Endothelial cell (in vitro differentiated cells): Measurements from ENCODE around the gene CCN2. TPM values are rescaled to one million over a fixed set of nuclear protein-coding genes. Genes with fewer than 3 reads are reported as not detected.
"Not testable (repeated sequence)": the region's sequence is repeated elsewhere in the genome, so short reads cannot be mapped to it uniquely, and the experiment has no call there.

Experiments
- DNase-seq: peaks from one replicate; pipeline ENCODE4 v3.0.0; 2021; ENCODE audit warnings: low spot score
- H3K27ac Mint-ChIP-seq: one replicate; pipeline ENCODE4 v1.8.0; 2021; ENCODE audit warnings: mixed read lengths, inconsistent platforms; ENCODE audit not compliant: unreplicated experiment
- H3K27me3 Mint-ChIP-seq: one replicate; pipeline ENCODE4 v1.8.0; 2021; ENCODE audit warnings: mild to moderate bottlenecking, moderate library complexity, mixed read lengths, inconsistent platforms; ENCODE audit not compliant: unreplicated experiment
- H3K36me3 Mint-ChIP-seq: one replicate; pipeline ENCODE4 v1.8.0; 2021; ENCODE audit warnings: mild to moderate bottlenecking, low read depth, mixed read lengths, inconsistent platforms; ENCODE audit not compliant: unreplicated experiment
- H3K4me1 Mint-ChIP-seq: one replicate; pipeline ENCODE4 v1.8.0; 2021; ENCODE audit warnings: mild to moderate bottlenecking, mixed read lengths, inconsistent platforms; ENCODE audit not compliant: unreplicated experiment
- H3K4me3 Mint-ChIP-seq: one replicate; pipeline ENCODE4 v1.8.0; 2021; ENCODE audit warnings: mild to moderate bottlenecking, mixed read lengths, inconsistent platforms; ENCODE audit not compliant: unreplicated experiment
- H3K9me3 Mint-ChIP-seq: one replicate; pipeline ENCODE4 v1.8.0; 2021; ENCODE audit warnings: mixed read lengths, inconsistent platforms; ENCODE audit not compliant: unreplicated experiment
- CTCF ChIP-seq: fragments of 200-600 bp; sonication (generic); IDR thresholded peaks from one replicate; pipeline ENCODE4 v1.5.0; 2021; ENCODE audit warnings: antibody characterized with exemption; ENCODE audit not compliant: unreplicated experiment
- total RNA-seq: library from RNA; stranded (reverse); fragmentation: NEBNext Ultra II Directional; extraction: Animal tissue kit (Norgen Biotek cat#: 25700); gene quantifications from one replicate; pipeline ENCODE4 v1.2.1, GENCODE V29; 2021; ENCODE audit not compliant: unreplicated experiment

Gene CCN2
- total RNA-seq, 1 donor from 2014 or later: 12.0 TPM

- Mint-ChIP-seq H3K4me1 (peaks cover 5% of the 10 kb centered on the region), H3K4me3 (no peak overlapping the region), H3K9me3 (no peaks in the 10 kb centered on the region), H3K36me3 (no peaks in the 10 kb centered on the region), H3K27me3 (no peaks in the 10 kb centered on the region), H3K27ac (no peak overlapping the region)
- no peak for TF ChIP-seq CTCF
- DNase-seq: no peak
Measured at GRCh38 chr6:131920656-131921055, 30.5 kb downstream of the CCN2 start.

GRCh38 chr6:131918650-131919355 lies 32.4 kb downstream of the CCN2 start:
- no peak for DNase-seq
- Mint-ChIP-seq H3K9me3 (no peaks in the 10 kb centered on the region), H3K4me1 (peaks cover 5% of the 10 kb centered on the region), H3K36me3 (no peaks in the 10 kb centered on the region), H3K27me3 (peaks cover 2% of the 10 kb centered on the region), H3K27ac (no peak overlapping the region), H3K4me3 (no peak overlapping the region)
- TF ChIP-seq CTCF: no peak

GRCh38 chr6:131917763-131918649 lies 33.2 kb downstream of the CCN2 start:
- no peak overlapping the region for H3K27ac Mint-ChIP-seq
- no peaks in the 10 kb centered on the region for H3K9me3 Mint-ChIP-seq
- no peak for TF ChIP-seq CTCF
- no peak for DNase-seq
- no peaks in the 10 kb centered on the region for H3K36me3 Mint-ChIP-seq
- H3K4me1 Mint-ChIP-seq: peaks cover 5% of the 10 kb centered on the region
- no peak overlapping the region for H3K4me3 Mint-ChIP-seq
- H3K27me3 Mint-ChIP-seq: peaks cover 2% of the 10 kb centered on the region

- H3K4me3 Mint-ChIP-seq: no peak overlapping the region
- peaks cover 2% of the 10 kb centered on the region for H3K27me3 Mint-ChIP-seq
- H3K36me3 Mint-ChIP-seq: no peaks in the 10 kb centered on the region
- H3K9me3 Mint-ChIP-seq: no peaks in the 10 kb centered on the region
- peaks cover 5% of the 10 kb centered on the region for H3K4me1 Mint-ChIP-seq
- no peak for TF ChIP-seq CTCF
- no peak for DNase-seq
- no peak overlapping the region for H3K27ac Mint-ChIP-seq
Measured at GRCh38 chr6:131917318-131917717, 33.9 kb downstream of the CCN2 start.

GRCh38 chr6:131916847-131917246 lies 34.3 kb downstream of the CCN2 start:
- Mint-ChIP-seq H3K36me3 (no peaks in the 10 kb centered on the region), H3K4me1 (peaks cover 5% of the 10 kb centered on the region), H3K27me3 (peaks cover 2% of the 10 kb centered on the region), H3K27ac (no peak overlapping the region), H3K9me3 (no peaks in the 10 kb centered on the region), H3K4me3 (no peak overlapping the region)
- no peak for TF ChIP-seq CTCF
- DNase-seq: no peak

GRCh38 chr6:131916091-131916796 lies 34.9 kb downstream of the CCN2 start:
- H3K9me3 Mint-ChIP-seq, DNase-seq, H3K4me3 Mint-ChIP-seq, H3K4me1 Mint-ChIP-seq, H3K36me3 Mint-ChIP-seq, H3K27ac Mint-ChIP-seq, H3K27me3 Mint-ChIP-seq: not testable (repeated sequence)
